Mammary epithelial cell (primary cell): ENCODE data around the gene MED27.

ENCODE experiments used
- CTCF ChIP-seq, 2 donors: IDR thresholded peaks in 1 of 2; conservative IDR thresholded peaks in 1 of 2; 2 replicates each; pipeline ENCODE4 v1.5.1; 2011 to 2012; ENCODE audit warnings: inconsistent platforms in 2 of 2, low read length in 2 of 2, mild to moderate bottlenecking in 2 of 2, control low read depth in 1 of 2, low read depth in 1 of 2; ENCODE audit not compliant: insufficient read depth in 1 of 2; ENCODE audit errors: extremely low read depth in 1 of 2
- EZH2 ChIP-seq: IDR thresholded peaks from 2 replicates; pipeline ENCODE4 v1.6.1; 2012; ENCODE audit warnings: low read length, inconsistent platforms, borderline replicate concordance

DNA sequence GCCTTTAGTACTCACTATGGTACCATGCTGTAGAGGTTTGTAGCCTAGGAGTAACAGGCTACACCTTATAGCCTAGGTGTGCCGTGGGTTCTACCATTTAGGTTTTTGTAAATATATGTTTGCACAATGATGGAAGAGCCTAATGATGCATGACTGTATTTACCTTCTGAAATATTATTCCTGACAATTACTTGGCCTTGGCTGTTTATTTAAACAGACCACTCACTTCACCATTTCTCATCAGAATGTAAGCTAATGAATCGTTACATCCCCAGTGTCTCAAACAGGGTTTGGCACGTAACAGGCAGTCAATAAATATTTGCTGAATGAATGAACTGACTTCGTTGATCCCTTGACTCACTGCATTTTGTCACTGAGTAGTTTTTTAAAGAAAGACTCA, 93.1 kb downstream of the MED27 start:
- TF ChIP-seq CTCF (conservative IDR thresholded peaks at IDR 0.05 in 1 of 2, IDR thresholded peaks at IDR 0.05 in 1 of 2; ENCODE audit: extremely low read depth in 1 of 2, insufficient read depth in 1 of 2, low read depth in 1 of 2, low read length in 2 of 2) (no peak), EZH2 (no peak)
